ENCODE data around the gene FGL2.

DNA sequence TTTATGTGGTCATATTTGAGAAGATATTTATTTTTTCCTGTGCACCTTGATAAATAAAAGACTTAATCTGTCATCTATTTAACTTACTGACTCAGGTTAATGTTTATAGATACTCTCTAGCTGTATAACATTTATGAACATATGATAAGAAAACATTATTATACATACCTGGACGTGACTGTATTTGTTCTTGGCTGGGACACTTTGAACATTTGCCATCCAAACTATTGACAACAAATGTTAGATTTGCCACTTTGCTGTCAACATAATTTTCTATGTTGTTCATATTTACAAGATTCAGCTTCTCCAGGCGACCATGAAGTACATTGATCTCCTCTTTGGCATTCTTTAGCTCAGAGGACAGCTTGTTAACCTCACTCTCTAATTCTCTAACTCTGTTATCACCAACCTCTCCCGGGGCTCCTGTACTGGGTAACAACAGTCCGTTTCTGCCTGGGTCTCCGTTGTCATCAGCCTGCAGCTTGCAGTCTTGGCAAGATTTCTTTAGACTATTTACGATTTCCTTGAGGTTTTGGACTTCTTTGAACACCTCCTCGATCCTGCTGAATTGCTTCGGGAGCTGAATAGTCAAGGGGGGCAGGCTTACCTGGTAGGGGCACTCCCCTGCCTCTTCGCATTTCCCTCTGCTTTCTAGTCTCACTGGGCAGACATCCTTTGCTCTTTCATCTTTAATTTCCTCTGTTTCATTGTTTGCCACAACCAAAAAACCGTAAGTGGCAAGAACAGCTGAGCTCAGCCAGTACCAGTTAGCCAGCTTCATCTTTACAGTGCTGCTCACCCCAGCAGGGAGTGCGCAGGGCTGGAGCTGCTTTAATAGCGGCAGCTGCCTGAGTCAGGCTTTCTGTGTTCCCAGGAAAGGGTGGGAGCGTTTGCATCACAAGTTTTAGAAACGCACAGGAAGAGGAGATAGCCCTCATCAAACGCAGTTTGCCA, at the start of gene FGL2:
- peak; percentile 13 for TF ChIP-seq POLR2A (IDR thresholded peaks at IDR 0.05)
- TF ChIP-seq, protein P1, sequence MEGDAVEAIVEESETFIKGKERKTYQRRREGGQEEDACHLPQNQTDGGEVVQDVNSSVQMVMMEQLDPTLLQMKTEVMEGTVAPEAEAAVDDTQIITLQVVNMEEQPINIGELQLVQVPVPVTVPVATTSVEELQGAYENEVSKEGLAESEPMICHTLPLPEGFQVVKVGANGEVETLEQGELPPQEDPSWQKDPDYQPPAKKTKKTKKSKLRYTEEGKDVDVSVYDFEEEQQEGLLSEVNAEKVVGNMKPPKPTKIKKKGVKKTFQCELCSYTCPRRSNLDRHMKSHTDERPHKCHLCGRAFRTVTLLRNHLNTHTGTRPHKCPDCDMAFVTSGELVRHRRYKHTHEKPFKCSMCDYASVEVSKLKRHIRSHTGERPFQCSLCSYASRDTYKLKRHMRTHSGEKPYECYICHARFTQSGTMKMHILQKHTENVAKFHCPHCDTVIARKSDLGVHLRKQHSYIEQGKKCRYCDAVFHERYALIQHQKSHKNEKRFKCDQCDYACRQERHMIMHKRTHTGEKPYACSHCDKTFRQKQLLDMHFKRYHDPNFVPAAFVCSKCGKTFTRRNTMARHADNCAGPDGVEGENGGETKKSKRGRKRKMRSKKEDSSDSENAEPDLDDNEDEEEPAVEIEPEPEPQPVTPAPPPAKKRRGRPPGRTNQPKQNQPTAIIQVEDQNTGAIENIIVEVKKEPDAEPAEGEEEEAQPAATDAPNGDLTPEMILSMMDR (IDR thresholded peaks at IDR 0.05) = no peak
